Measurements from ENCODE around the gene ATF6. TPM values are rescaled to one million over a fixed set of nuclear protein-coding genes. Genes with fewer than 3 reads are reported as not detected.

Gene ATF6
- total RNA-seq, 1 donor from 2014 or later, result 29.6 TPM

GRCh38 chr1:161726473-161727255 lies 39.5 kb upstream of the ATF6 start:
- Mint-ChIP-seq H3K27ac (peak overlapping the region; percentile 19), H3K36me3 (ENCODE audit: low read depth) (no peaks in the 10 kb centered on the region), H3K4me3 (ENCODE audit: low read depth) (peak overlapping the region; percentile 85), H3K9me3 (no peaks in the 10 kb centered on the region), H3K4me1 (ENCODE audit: low read depth) (peaks cover 54% of the 10 kb centered on the region), H3K27me3 (ENCODE audit: low read depth) (peaks cover 49% of the 10 kb centered on the region)
- intact Hi-C loops (cut with micrococcal nuclease), result loop anchor here (1.0 to 2.0 kb wide), 2 partner anchors 14 to 18 kb away; no protein-coding TSS in a partner anchor
- DNase-seq (ENCODE audit: low spot score), result peak; percentile 66

DNA sequence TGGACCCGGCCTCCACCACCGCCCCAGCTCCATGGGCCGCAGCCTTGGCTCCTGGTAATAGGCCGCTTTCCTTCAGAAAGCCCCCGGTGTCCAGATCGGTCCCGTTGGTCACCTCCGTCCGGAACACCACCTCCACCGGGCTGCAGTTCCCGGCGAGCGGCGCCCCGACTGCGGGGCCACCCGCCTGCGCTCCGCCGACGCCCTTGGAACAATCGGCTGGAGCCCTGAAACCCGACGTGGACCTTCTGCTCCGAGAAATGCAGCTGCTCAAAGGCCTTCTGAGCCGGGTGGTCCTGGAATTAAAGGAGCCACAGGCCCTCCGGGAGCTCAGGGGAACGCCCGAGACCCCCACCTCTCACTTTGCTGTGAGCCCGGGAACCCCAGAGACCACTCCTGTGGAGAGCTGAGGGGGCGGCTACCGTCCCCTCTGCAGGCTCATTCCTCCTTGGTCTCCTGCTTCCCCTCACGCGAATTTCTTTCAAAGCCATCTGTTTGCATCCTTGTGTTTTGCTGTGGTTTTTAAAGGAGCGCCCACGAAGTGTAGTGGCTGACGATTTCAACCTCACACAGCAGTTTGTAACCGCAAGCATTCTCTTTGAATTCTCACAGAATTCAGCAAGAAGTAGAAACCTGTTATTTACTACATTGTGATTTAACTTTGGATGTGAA lies 38.7 kb upstream of the ATF6 start:
- H3K4me3 Mint-ChIP-seq (ENCODE audit: low read depth), result peak overlapping the region; percentile 85
- peak; percentile 52 for DNase-seq (ENCODE audit: low spot score)
- intact Hi-C loops (cut with micrococcal nuclease), result loop anchor here (1.0 to 2.0 kb wide), 2 partner anchors 13 to 17 kb away; no protein-coding TSS in a partner anchor
- H3K9me3 Mint-ChIP-seq, result no peaks in the 10 kb centered on the region
- H3K4me1 Mint-ChIP-seq (ENCODE audit: low read depth), result peaks cover 48% of the 10 kb centered on the region
- H3K27me3 Mint-ChIP-seq (ENCODE audit: low read depth), result peaks cover 50% of the 10 kb centered on the region
- no peaks in the 10 kb centered on the region for H3K36me3 Mint-ChIP-seq (ENCODE audit: low read depth)
- peak overlapping the region; percentile 80 for H3K27ac Mint-ChIP-seq

- DNase-seq (ENCODE audit: low spot score), result no peak
- H3K36me3 Mint-ChIP-seq (ENCODE audit: low read depth), result no peaks in the 10 kb centered on the region
- peaks cover 47% of the 10 kb centered on the region for H3K4me1 Mint-ChIP-seq (ENCODE audit: low read depth)
- H3K4me3 Mint-ChIP-seq (ENCODE audit: low read depth), result no peak overlapping the region
- H3K9me3 Mint-ChIP-seq, result no peaks in the 10 kb centered on the region
- intact Hi-C loops (cut with micrococcal nuclease), result no loop called here
- no peak overlapping the region for H3K27ac Mint-ChIP-seq
- peaks cover 47% of the 10 kb centered on the region for H3K27me3 Mint-ChIP-seq (ENCODE audit: low read depth)
Measured at GRCh38 chr1:161728376-161729226, 37.5 kb upstream of the ATF6 start.

GRCh38 chr1:161730050-161730564 lies 36.0 kb upstream of the ATF6 start:
- intact Hi-C loops (cut with micrococcal nuclease), result no loop called here
- Mint-ChIP-seq H3K9me3 (no peaks in the 10 kb centered on the region), H3K27ac (peak overlapping the region; percentile 71), H3K27me3 (ENCODE audit: low read depth) (peaks cover 40% of the 10 kb centered on the region), H3K36me3 (ENCODE audit: low read depth) (no peaks in the 10 kb centered on the region), H3K4me1 (ENCODE audit: low read depth) (peaks cover 44% of the 10 kb centered on the region), H3K4me3 (ENCODE audit: low read depth) (no peak overlapping the region)
- no peak for DNase-seq (ENCODE audit: low spot score)

DNA sequence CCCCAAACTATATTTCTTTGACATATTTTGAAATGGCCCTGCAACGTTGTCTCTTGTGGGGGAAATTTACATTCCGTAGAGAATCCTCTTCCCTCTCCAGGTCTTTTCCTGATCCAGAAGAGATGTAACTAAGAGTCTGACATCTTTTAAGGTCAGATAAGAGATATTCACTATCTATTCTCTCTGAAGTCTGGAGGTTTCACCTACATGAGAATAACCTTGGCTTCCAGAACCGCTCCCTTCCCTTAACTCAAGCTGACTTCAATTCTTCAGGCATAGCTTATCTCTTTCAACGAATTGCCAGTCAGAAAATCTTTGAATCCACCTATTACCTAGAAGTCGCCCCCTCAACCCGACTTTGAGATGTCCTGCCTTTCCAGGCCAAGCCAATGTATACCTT lies 34.9 kb upstream of the ATF6 start:
- no peaks in the 10 kb centered on the region for H3K9me3 Mint-ChIP-seq
- no peak overlapping the region for H3K4me3 Mint-ChIP-seq (ENCODE audit: low read depth)
- peaks cover 43% of the 10 kb centered on the region for H3K4me1 Mint-ChIP-seq (ENCODE audit: low read depth)
- no peaks in the 10 kb centered on the region for H3K36me3 Mint-ChIP-seq (ENCODE audit: low read depth)
- intact Hi-C loops (cut with micrococcal nuclease), result no loop called here
- DNase-seq (ENCODE audit: low spot score), result no peak
- peaks cover 40% of the 10 kb centered on the region for H3K27me3 Mint-ChIP-seq (ENCODE audit: low read depth)
- no peak overlapping the region for H3K27ac Mint-ChIP-seq

DNA sequence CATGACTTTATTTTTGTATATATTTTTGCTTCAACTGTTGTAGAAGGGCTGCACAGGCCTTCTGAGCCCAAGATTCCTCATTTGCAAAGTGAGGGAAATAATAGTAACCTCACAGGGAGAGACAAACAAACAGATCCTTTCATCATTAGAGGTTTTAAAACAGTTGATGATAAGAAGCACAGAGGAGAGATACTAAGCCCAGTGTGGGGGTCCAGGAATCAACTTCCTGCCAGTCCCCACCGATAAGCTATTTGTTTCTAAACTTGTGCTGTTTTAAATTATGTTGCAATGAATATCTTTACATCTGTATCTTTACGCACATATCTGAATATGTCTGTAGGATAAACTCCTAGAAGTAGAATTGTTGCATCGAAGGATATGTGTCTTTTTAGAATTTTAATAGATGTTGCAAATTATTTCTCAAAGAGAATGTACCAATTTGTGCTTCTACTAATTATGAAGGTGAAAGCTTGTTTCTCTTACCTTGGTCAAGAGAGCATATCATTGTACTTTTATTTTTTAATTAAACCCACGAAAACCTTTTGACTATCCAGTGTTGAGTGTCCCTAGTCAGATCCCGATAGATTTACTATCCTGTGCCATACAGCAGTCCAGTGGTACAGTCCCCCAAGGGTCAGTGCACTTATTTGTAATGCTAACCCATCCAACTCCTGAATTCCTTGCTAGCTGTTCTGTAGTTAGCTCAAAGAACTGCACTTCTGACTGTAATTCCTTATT lies 34.0 kb upstream of the ATF6 start:
- no peak for DNase-seq (ENCODE audit: low spot score)
- no peak overlapping the region for H3K4me3 Mint-ChIP-seq (ENCODE audit: low read depth)
- intact Hi-C loops (cut with micrococcal nuclease), result no loop called here
- no peaks in the 10 kb centered on the region for H3K9me3 Mint-ChIP-seq
- H3K27me3 Mint-ChIP-seq (ENCODE audit: low read depth), result peaks cover 43% of the 10 kb centered on the region
- peaks cover 48% of the 10 kb centered on the region for H3K4me1 Mint-ChIP-seq (ENCODE audit: low read depth)
- no peaks in the 10 kb centered on the region for H3K36me3 Mint-ChIP-seq (ENCODE audit: low read depth)
- no peak overlapping the region for H3K27ac Mint-ChIP-seq

GRCh38 chr1:161733526-161733925 lies 32.6 kb upstream of the ATF6 start:
- no peak overlapping the region for H3K4me3 Mint-ChIP-seq (ENCODE audit: low read depth)
- intact Hi-C loops (cut with micrococcal nuclease), result no loop called here
- no peaks in the 10 kb centered on the region for H3K36me3 Mint-ChIP-seq (ENCODE audit: low read depth)
- peaks cover 40% of the 10 kb centered on the region for H3K4me1 Mint-ChIP-seq (ENCODE audit: low read depth)
- peaks cover 41% of the 10 kb centered on the region for H3K27me3 Mint-ChIP-seq (ENCODE audit: low read depth)
- no peaks in the 10 kb centered on the region for H3K9me3 Mint-ChIP-seq
- no peak for DNase-seq (ENCODE audit: low spot score)
- no peak overlapping the region for H3K27ac Mint-ChIP-seq

DNA sequence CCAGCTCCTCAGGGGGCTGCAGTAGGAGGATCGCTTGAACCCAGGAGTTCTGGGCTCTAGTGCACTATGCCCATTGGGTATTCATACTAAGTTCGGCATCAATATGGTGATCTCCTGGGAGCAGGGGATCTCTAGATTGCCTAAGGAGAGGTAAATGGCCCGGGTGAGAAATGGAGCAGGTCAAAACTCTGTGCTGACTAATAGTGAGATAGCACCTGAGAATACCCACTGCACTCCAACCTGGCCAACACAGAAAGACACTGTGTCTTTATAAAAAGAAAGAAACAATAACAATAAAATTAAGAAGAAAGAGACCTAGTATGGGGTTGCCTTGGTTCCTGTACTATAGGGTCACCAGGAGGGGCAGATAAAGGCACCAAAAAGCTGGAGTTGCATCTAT lies 30.3 kb upstream of the ATF6 start:
- DNase-seq (ENCODE audit: low spot score), result no peak
- Mint-ChIP-seq H3K36me3 (ENCODE audit: low read depth) (no peaks in the 10 kb centered on the region), H3K27ac (no peak overlapping the region), H3K4me1 (ENCODE audit: low read depth) (peaks cover 38% of the 10 kb centered on the region), H3K4me3 (ENCODE audit: low read depth) (no peak overlapping the region), H3K9me3 (no peaks in the 10 kb centered on the region), H3K27me3 (ENCODE audit: low read depth) (peaks cover 39% of the 10 kb centered on the region)
- intact Hi-C loops (cut with micrococcal nuclease), result no loop called here

- no peak overlapping the region for H3K4me3 Mint-ChIP-seq (ENCODE audit: low read depth)
- no peaks in the 10 kb centered on the region for H3K9me3 Mint-ChIP-seq
- no peak for DNase-seq (ENCODE audit: low spot score)
- peaks cover 37% of the 10 kb centered on the region for H3K4me1 Mint-ChIP-seq (ENCODE audit: low read depth)
- H3K36me3 Mint-ChIP-seq (ENCODE audit: low read depth), result no peaks in the 10 kb centered on the region
- peaks cover 36% of the 10 kb centered on the region for H3K27me3 Mint-ChIP-seq (ENCODE audit: low read depth)
- intact Hi-C loops (cut with micrococcal nuclease), result no loop called here
- no peak overlapping the region for H3K27ac Mint-ChIP-seq
Measured at GRCh38 chr1:161736335-161736969, 29.7 kb upstream of the ATF6 start.

DNA sequence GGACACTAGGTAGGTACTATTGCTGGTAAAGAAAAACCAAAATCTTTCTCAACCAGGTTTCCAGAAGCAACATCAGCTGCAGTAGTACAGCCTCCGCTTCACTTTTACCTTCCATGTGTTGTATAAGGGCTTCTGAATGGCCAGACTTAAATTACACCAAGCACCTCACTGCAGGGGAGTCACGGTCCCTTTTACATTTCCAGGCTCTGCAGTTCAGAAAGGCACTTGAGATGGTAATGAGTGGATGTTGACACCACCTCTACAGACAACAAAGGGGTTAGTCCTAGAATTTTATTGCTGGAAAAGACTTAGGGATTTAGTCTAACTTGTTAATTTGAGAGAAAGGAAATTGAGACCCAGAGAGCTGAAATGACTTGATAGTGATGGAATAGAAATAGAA lies 28.5 kb upstream of the ATF6 start:
- intact Hi-C loops (cut with micrococcal nuclease), result no loop called here
- H3K27me3 Mint-ChIP-seq (ENCODE audit: low read depth), result peaks cover 31% of the 10 kb centered on the region
- no peak overlapping the region for H3K4me3 Mint-ChIP-seq (ENCODE audit: low read depth)
- H3K36me3 Mint-ChIP-seq (ENCODE audit: low read depth), result no peaks in the 10 kb centered on the region
- no peak for DNase-seq (ENCODE audit: low spot score)
- H3K27ac Mint-ChIP-seq, result no peak overlapping the region
- peaks cover 35% of the 10 kb centered on the region for H3K4me1 Mint-ChIP-seq (ENCODE audit: low read depth)
- no peaks in the 10 kb centered on the region for H3K9me3 Mint-ChIP-seq

DNA sequence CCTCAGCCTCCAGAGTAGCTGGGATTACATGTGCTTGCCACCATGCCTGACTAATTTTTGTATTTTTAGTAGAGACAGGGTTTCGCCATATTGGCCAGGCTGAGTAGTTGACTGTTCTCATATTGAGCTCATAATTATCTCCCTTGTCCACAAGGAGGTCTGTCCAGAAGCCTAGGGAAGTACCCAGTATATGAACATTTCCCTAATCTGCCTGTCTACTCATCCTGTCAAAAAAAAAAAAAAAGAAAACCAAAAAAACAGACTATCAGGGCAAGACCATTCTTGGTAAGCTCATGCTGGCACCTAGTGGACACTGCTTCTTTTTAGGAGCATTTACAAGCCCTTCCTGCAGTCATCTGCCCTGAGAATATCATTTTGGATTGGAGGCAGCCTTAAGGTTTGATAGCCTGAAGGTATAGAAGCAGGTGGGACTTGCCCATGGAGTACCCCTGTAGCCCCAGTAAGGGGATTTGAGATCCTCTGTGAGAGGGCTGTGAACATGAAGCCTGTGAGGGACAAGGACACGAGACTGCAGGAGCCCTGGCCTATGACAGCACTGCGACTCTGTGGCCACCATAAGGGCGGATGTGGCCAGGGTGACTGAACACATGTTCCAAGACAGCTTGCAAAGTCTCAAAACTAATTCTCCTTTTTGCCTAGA lies 27.4 kb upstream of the ATF6 start:
- H3K4me1 Mint-ChIP-seq (ENCODE audit: low read depth), result peaks cover 43% of the 10 kb centered on the region
- H3K36me3 Mint-ChIP-seq (ENCODE audit: low read depth), result no peaks in the 10 kb centered on the region
- no peaks in the 10 kb centered on the region for H3K9me3 Mint-ChIP-seq
- peak overlapping the region; percentile 30 for H3K27ac Mint-ChIP-seq
- H3K27me3 Mint-ChIP-seq (ENCODE audit: low read depth), result peaks cover 23% of the 10 kb centered on the region
- intact Hi-C loops (cut with micrococcal nuclease), result no loop called here
- DNase-seq (ENCODE audit: low spot score), result peak; percentile 50
- H3K4me3 Mint-ChIP-seq (ENCODE audit: low read depth), result no peak overlapping the region
